ENCODE results near the gene FAM81A. TPM values are rescaled to one million over a fixed set of nuclear protein-coding genes. Genes with fewer than 3 reads are reported as not detected.
"Not testable (repeated sequence)": the region's sequence is repeated elsewhere in the genome, so short reads cannot be mapped to it uniquely, and the experiment has no call there.

FAM81A gene
- total and polyA plus RNA-seq, 2 donors (not counting 1 experiment from before 2014, with no cell fraction given), result 0.24 to 0.33 TPM

GRCh38 chr15:59484399-59484798, 46.4 kb downstream of the FAM81A start:
- no peaks in the 10 kb centered on the region for H3K9me3 ChIP-seq (ENCODE audit: control insufficient read depth, insufficient read depth, low read depth, low read length)
- no peak overlapping the region for H3K9ac ChIP-seq (ENCODE audit: insufficient read depth, low read length)
- TF ChIP-seq CTCF (conservative IDR thresholded peaks at IDR 0.05 in 1 of 2, IDR thresholded peaks at IDR 0.05 in 1 of 2; ENCODE audit: low read depth in 1 of 2, low read length in 2 of 2), result no peak
- H2AFZ ChIP-seq (ENCODE audit: low read length), result no peak overlapping the region
- H3K27me3 ChIP-seq (ENCODE audit: control insufficient read depth, insufficient read depth, low read length), result no peaks in the 10 kb centered on the region
- no peaks in the 10 kb centered on the region for H3K4me1 ChIP-seq (ENCODE audit: control insufficient read depth, extremely low read depth, insufficient read depth, low read length)
- no peak for DNase-seq (ENCODE audit: low read depth in 2 of 2)
- no peaks in the 10 kb centered on the region for H3K36me3 ChIP-seq (ENCODE audit: control insufficient read depth, insufficient read depth, low read length)
- H3K4me2 ChIP-seq (ENCODE audit: extremely low read depth, insufficient read depth, low read length), result no peak overlapping the region
- no peak overlapping the region for H3K4me3 ChIP-seq (replicated peaks in 1 of 4; ENCODE audit: control extremely low read depth in 1 of 4, insufficient read depth in 1 of 4, low read depth in 3 of 4, low read length in 4 of 4)
- no peak overlapping the region for H3K27ac ChIP-seq (ENCODE audit: insufficient read depth, low read length)
- H4K20me1 ChIP-seq (ENCODE audit: control insufficient read depth, extremely low read depth, insufficient read depth, low read length), result no peaks in the 10 kb centered on the region
- no peaks in the 10 kb centered on the region for H3K79me2 ChIP-seq (ENCODE audit: control insufficient read depth, insufficient read depth, low read length)

GRCh38 chr15:59485036-59485435, 47.0 kb downstream of the FAM81A start:
- Histone ChIP-seq H4K20me1 (ENCODE audit: control insufficient read depth, extremely low read depth, insufficient read depth, low read length) (no peaks in the 10 kb centered on the region), H3K79me2 (ENCODE audit: control insufficient read depth, insufficient read depth, low read length) (no peaks in the 10 kb centered on the region), H3K4me1 (ENCODE audit: control insufficient read depth, extremely low read depth, insufficient read depth, low read length) (no peaks in the 10 kb centered on the region), H3K27me3 (ENCODE audit: control insufficient read depth, insufficient read depth, low read length) (no peaks in the 10 kb centered on the region), H3K9me3 (ENCODE audit: control insufficient read depth, insufficient read depth, low read depth, low read length) (no peaks in the 10 kb centered on the region), H3K4me2 (ENCODE audit: extremely low read depth, insufficient read depth, low read length) (no peak overlapping the region), H3K9ac (ENCODE audit: insufficient read depth, low read length) (no peak overlapping the region), H3K4me3 (replicated peaks in 1 of 4; ENCODE audit: control extremely low read depth in 1 of 4, insufficient read depth in 1 of 4, low read depth in 3 of 4, low read length in 4 of 4) (no peak overlapping the region), H3K27ac (ENCODE audit: insufficient read depth, low read length) (no peak overlapping the region), H3K36me3 (ENCODE audit: control insufficient read depth, insufficient read depth, low read length) (no peaks in the 10 kb centered on the region), H2AFZ (ENCODE audit: low read length) (no peak overlapping the region)
- no peak for DNase-seq (ENCODE audit: low read depth in 2 of 2)
- TF ChIP-seq EZH2 (IDR thresholded peaks at IDR 0.05; ENCODE audit: low read length, missing control alignments) (no peak), CTCF (conservative IDR thresholded peaks at IDR 0.05 in 1 of 2, IDR thresholded peaks at IDR 0.05 in 1 of 2; ENCODE audit: low read depth in 1 of 2, low read length in 2 of 2) (no peak)

- H3K79me2 ChIP-seq (ENCODE audit: control insufficient read depth, insufficient read depth, low read length); H3K27ac ChIP-seq (ENCODE audit: insufficient read depth, low read length); H3K9ac ChIP-seq (ENCODE audit: insufficient read depth, low read length); H3K9me3 ChIP-seq (ENCODE audit: control insufficient read depth, insufficient read depth, low read depth, low read length); H3K27me3 ChIP-seq (ENCODE audit: control insufficient read depth, insufficient read depth, low read length); DNase-seq (ENCODE audit: low read depth in 2 of 2); H3K36me3 ChIP-seq (ENCODE audit: control insufficient read depth, insufficient read depth, low read length); H3K4me1 ChIP-seq (ENCODE audit: control insufficient read depth, extremely low read depth, insufficient read depth, low read length); H4K20me1 ChIP-seq (ENCODE audit: control insufficient read depth, extremely low read depth, insufficient read depth, low read length); H3K4me3 ChIP-seq (replicated peaks in 1 of 4; ENCODE audit: control extremely low read depth in 1 of 4, insufficient read depth in 1 of 4, low read depth in 3 of 4, low read length in 4 of 4); H2AFZ ChIP-seq (ENCODE audit: low read length); H3K4me2 ChIP-seq (ENCODE audit: extremely low read depth, insufficient read depth, low read length): not testable (repeated sequence)
These were observed 51.5 kb downstream of the FAM81A start for GRCh38 chr15:59489485-59489884.
